SK-N-MC (cell line): ENCODE results near the gene KRTAP10-5.

Experiments used
- EZH2 ChIP-seq: fragments of 200-600 bp; sonication (generic); IDR thresholded peaks from one replicate; pipeline ENCODE4 v1.6.1; 2017; ENCODE audit warnings: antibody characterized with exemption
- FOXP2 ChIP-seq: optimal IDR thresholded peaks from 2 replicates; pipeline ENCODE3; 2011; ENCODE audit warnings: mild to moderate bottlenecking, moderate library complexity; ENCODE audit not compliant: insufficient read depth; ENCODE audit errors: extremely low read length, control extremely low read depth
- POLR2AphosphoS5 ChIP-seq: IDR thresholded peaks from 2 replicates; pipeline ENCODE4 v1.6.1; 2012; ENCODE audit warnings: mild to moderate bottlenecking, low read depth, low read length, borderline replicate concordance

DNA sequence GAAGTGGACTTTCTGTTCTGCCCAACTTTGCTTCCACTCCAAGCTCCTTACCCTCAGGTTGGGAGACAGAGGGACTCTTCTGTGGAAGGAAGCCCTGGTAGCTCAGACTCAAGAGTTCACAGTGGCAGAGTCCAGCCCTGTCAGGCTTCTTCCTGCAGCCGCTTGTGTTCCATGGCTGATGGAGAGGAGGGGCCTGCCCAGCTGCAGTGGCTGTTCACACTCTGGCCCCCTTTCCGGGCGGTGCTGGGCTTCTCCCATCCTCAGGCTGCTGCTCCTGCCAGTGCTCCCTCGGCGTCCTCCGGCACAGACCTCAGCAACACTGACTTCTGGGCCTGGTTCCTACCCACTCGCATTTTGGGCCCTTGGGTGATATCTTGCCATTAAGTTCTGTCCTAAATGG, 44.4 kb downstream of the KRTAP10-5 start:
- TF ChIP-seq POLR2AphosphoS5 (no peak), EZH2 (no peak), FOXP2 (no peak)
